ENCODE measurements around the gene SCUBE3. TPM values are rescaled to one million over a fixed set of nuclear protein-coding genes. Genes with fewer than 3 reads are reported as not detected.

SCUBE3 gene
- total RNA-seq, 1 donor from 2014 or later: 16.3 TPM

DNA sequence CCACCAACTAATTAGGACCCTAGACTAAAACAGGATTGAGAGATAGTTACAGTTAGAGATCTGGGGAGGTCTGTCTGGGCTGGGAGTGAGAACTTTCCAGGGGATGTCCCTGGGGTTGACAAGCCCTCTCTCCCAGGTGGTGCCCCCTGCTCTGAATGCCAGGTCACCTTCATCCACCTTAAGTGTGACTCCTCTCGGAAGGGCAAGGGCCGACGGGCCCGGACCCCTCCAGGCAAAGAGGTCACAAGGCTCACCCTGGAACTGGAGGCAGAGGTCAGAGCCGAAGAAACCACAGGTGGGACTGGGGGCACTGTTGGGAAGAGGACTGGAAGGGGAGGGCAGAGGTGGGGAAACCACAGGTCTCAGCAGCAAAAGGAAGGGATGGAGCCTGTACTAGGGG, 28.7 kb downstream of the SCUBE3 start:
- TF ChIP-seq, protein P1, sequence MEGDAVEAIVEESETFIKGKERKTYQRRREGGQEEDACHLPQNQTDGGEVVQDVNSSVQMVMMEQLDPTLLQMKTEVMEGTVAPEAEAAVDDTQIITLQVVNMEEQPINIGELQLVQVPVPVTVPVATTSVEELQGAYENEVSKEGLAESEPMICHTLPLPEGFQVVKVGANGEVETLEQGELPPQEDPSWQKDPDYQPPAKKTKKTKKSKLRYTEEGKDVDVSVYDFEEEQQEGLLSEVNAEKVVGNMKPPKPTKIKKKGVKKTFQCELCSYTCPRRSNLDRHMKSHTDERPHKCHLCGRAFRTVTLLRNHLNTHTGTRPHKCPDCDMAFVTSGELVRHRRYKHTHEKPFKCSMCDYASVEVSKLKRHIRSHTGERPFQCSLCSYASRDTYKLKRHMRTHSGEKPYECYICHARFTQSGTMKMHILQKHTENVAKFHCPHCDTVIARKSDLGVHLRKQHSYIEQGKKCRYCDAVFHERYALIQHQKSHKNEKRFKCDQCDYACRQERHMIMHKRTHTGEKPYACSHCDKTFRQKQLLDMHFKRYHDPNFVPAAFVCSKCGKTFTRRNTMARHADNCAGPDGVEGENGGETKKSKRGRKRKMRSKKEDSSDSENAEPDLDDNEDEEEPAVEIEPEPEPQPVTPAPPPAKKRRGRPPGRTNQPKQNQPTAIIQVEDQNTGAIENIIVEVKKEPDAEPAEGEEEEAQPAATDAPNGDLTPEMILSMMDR (IDR thresholded peaks at IDR 0.05): no peak
- Mint-ChIP-seq H3K4me1 (ENCODE audit: unreplicated experiment) (peaks cover 15% of the 10 kb centered on the region), H3K27me3 (ENCODE audit: unreplicated experiment) (no peaks in the 10 kb centered on the region), H3K27ac (ENCODE audit: unreplicated experiment) (no peak overlapping the region), H3K9me3 (ENCODE audit: unreplicated experiment) (no peaks in the 10 kb centered on the region), H3K36me3 (ENCODE audit: unreplicated experiment) (peaks cover 23% of the 10 kb centered on the region), H3K4me3 (ENCODE audit: unreplicated experiment) (no peak overlapping the region)
- no peak for DNase-seq (ENCODE audit: extremely low spot score, unreplicated experiment)

DNA sequence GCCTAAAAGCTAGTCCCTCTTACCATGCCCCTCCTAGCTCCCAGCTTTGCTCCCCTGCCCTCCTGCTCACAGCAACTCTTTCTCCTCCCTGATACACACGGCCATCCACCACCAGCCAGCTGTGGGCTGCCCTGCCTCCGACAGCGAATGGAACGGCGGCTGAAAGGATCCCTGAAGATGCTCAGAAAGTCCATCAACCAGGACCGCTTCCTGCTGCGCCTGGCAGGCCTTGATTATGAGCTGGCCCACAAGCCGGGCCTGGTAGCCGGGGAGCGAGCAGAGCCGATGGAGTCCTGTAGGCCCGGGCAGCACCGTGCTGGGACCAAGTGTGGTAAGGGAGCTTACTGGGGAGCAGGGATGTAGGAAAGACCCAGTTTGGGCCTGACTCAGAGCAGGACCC, 29.1 kb downstream of the SCUBE3 start:
- peaks cover 17% of the 10 kb centered on the region for H3K4me1 Mint-ChIP-seq (ENCODE audit: unreplicated experiment)
- H3K27me3 Mint-ChIP-seq (ENCODE audit: unreplicated experiment): no peaks in the 10 kb centered on the region
- H3K9me3 Mint-ChIP-seq (ENCODE audit: unreplicated experiment): no peaks in the 10 kb centered on the region
- no peak overlapping the region for H3K4me3 Mint-ChIP-seq (ENCODE audit: unreplicated experiment)
- no peak for DNase-seq (ENCODE audit: extremely low spot score, unreplicated experiment)
- no peak overlapping the region for H3K27ac Mint-ChIP-seq (ENCODE audit: unreplicated experiment)
- H3K36me3 Mint-ChIP-seq (ENCODE audit: unreplicated experiment): peaks cover 23% of the 10 kb centered on the region
- TF ChIP-seq, protein P1 (IDR thresholded peaks at IDR 0.05): no peak

DNA sequence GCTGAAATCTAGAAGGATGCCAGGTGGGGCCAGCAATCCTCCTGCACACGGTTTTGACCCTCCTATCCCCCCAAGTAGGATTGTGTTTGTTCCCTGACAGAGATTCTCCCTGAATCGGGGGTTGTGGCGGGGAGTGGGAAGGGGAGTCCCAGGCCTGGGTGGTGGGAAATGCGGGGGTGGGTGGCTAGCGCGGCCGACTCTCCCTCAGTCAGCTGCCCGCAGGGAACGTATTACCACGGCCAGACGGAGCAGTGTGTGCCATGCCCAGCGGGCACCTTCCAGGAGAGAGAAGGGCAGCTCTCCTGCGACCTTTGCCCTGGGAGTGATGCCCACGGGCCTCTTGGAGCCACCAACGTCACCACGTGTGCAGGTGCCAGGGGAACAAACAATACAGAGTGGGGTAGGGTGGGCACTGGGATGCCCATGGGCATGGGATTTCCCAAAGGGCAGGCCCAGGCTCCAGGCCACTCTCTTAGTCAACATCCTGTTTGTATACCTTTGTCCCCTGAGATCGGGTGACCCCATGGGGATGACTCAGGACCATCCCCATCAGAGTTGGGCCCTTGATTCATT, 29.7 kb downstream of the SCUBE3 start:
- no peak overlapping the region for H3K4me3 Mint-ChIP-seq (ENCODE audit: unreplicated experiment)
- TF ChIP-seq, protein P1 (IDR thresholded peaks at IDR 0.05): no peak
- H3K36me3 Mint-ChIP-seq (ENCODE audit: unreplicated experiment): peaks cover 19% of the 10 kb centered on the region
- H3K9me3 Mint-ChIP-seq (ENCODE audit: unreplicated experiment): no peaks in the 10 kb centered on the region
- no peaks in the 10 kb centered on the region for H3K27me3 Mint-ChIP-seq (ENCODE audit: unreplicated experiment)
- peaks cover 21% of the 10 kb centered on the region for H3K4me1 Mint-ChIP-seq (ENCODE audit: unreplicated experiment)
- no peak overlapping the region for H3K27ac Mint-ChIP-seq (ENCODE audit: unreplicated experiment)
- no peak for DNase-seq (ENCODE audit: extremely low spot score, unreplicated experiment)

DNA sequence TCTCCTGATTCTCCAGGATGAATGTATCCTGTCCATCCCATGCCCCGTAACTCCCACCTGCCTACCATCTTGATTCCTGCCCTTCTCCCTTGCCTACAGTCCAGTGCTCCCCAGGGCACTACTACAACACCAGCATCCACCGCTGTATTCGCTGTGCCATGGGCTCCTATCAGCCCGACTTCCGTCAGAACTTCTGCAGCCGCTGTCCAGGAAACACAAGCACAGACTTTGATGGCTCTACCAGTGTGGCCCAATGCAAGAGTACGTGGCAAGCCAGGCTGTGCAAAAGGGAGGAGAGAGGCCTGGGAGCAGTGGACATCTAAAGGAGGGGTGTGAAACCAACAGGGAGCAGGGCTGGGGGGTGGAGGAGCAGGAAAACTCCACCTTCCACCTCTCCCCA, 30.8 kb downstream of the SCUBE3 start:
- H3K27ac Mint-ChIP-seq (ENCODE audit: unreplicated experiment): no peak overlapping the region
- TF ChIP-seq, protein P1 (IDR thresholded peaks at IDR 0.05): no peak
- H3K27me3 Mint-ChIP-seq (ENCODE audit: unreplicated experiment): no peaks in the 10 kb centered on the region
- peaks cover 21% of the 10 kb centered on the region for H3K4me1 Mint-ChIP-seq (ENCODE audit: unreplicated experiment)
- no peak for DNase-seq (ENCODE audit: extremely low spot score, unreplicated experiment)
- peaks cover 19% of the 10 kb centered on the region for H3K36me3 Mint-ChIP-seq (ENCODE audit: unreplicated experiment)
- no peaks in the 10 kb centered on the region for H3K9me3 Mint-ChIP-seq (ENCODE audit: unreplicated experiment)
- no peak overlapping the region for H3K4me3 Mint-ChIP-seq (ENCODE audit: unreplicated experiment)

DNA sequence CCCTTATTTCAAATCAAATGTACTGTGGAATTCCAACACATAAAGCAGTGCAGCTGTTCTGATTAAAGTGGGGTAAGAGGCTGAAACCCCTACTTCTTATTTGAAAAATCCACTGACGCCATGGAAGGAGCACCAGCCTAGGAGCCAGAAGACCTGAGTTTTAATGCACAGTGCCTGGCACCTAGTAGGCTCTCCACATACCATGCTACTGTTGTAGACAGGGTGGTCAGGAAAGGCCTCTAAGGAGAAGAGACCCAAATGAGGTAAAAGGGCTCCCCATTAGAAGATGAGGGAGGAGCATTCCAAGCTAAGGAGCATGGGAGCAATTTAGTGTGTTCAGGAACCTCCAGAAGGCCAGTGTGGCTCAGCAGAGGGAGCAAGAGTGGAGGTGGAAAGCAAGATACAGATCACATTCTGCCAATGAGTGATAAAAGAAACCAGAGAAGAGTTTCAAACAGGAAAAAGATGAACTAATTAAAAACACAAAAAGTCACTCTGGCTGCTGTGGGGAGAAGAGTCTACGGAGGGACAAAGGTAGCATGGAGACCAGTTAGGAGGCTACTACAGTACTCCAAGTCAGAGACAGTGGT, 34.0 kb downstream of the SCUBE3 start:
- TF ChIP-seq, protein P1 (IDR thresholded peaks at IDR 0.05): no peak

More for the DNA sequence above, 34.0 kb downstream of the SCUBE3 start:
- no peaks in the 10 kb centered on the region for H3K27me3 Mint-ChIP-seq (ENCODE audit: unreplicated experiment)
- H3K4me1 Mint-ChIP-seq (ENCODE audit: unreplicated experiment): peaks cover 22% of the 10 kb centered on the region
- H3K9me3 Mint-ChIP-seq (ENCODE audit: unreplicated experiment): no peaks in the 10 kb centered on the region
- peak overlapping the region; percentile 24 for H3K27ac Mint-ChIP-seq (ENCODE audit: unreplicated experiment)
- no peak overlapping the region for H3K4me3 Mint-ChIP-seq (ENCODE audit: unreplicated experiment)
- peaks cover 19% of the 10 kb centered on the region for H3K36me3 Mint-ChIP-seq (ENCODE audit: unreplicated experiment)
- no peak for DNase-seq (ENCODE audit: extremely low spot score, unreplicated experiment)
